ENCODE measurements around the gene PTPRM.

PTPRM gene

DNA sequence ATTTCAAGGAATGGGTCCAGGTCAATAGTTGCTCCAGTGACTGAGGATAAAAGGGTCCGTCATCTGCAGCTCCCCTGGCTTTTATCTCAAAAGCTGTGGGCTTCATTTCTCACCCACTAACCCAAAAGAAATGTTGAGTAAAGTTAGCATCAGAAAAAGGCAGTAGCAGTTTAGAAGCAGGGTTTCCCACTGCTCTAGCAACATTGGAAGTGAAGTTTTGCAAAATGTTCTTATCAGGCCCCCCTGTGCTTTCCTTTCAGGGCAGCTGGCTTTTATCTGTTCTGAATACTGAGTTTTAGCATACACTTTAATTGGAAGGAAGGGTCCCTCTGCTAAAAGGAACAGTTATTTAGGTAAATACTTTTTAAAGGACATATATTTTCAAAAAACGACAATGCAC, 745.9 kb downstream of the PTPRM start:
- no peak overlapping the region for H3K27ac ChIP-seq (ENCODE audit: low read depth, low read length)
- H3F3A ChIP-seq (ENCODE audit: insufficient read depth) = no peaks in the 10 kb centered on the region
- H3K27me3 ChIP-seq (ENCODE audit: low read length) = no peaks in the 10 kb centered on the region
- H3K4me2 ChIP-seq (ENCODE audit: low read depth, low read length, poor library complexity, severe bottlenecking) = no peak overlapping the region
- H3K9ac ChIP-seq (ENCODE audit: low read length) = no peak overlapping the region
- no peak overlapping the region for H3K4me3 ChIP-seq (ENCODE audit: insufficient read depth, low read length, poor library complexity, severe bottlenecking)
- H3K9me2 ChIP-seq (replicated peaks; ENCODE audit: insufficient read depth, low read length) = no peaks in the 10 kb centered on the region
- H2AFZ ChIP-seq (ENCODE audit: low read depth, low read length, severe bottlenecking) = no peak overlapping the region
- TF ChIP-seq, protein P1, sequence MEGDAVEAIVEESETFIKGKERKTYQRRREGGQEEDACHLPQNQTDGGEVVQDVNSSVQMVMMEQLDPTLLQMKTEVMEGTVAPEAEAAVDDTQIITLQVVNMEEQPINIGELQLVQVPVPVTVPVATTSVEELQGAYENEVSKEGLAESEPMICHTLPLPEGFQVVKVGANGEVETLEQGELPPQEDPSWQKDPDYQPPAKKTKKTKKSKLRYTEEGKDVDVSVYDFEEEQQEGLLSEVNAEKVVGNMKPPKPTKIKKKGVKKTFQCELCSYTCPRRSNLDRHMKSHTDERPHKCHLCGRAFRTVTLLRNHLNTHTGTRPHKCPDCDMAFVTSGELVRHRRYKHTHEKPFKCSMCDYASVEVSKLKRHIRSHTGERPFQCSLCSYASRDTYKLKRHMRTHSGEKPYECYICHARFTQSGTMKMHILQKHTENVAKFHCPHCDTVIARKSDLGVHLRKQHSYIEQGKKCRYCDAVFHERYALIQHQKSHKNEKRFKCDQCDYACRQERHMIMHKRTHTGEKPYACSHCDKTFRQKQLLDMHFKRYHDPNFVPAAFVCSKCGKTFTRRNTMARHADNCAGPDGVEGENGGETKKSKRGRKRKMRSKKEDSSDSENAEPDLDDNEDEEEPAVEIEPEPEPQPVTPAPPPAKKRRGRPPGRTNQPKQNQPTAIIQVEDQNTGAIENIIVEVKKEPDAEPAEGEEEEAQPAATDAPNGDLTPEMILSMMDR (IDR thresholded peaks at IDR 0.05; ENCODE audit: insufficient read depth, low read length, poor library complexity, severe bottlenecking) = no peak
- no peak for TF ChIP-seq EZH2phosphoT487 (conservative IDR thresholded peaks at IDR 0.05; ENCODE audit: low read length)
- H3K9me3 ChIP-seq (ENCODE audit: insufficient read depth, low read length) = no peaks in the 10 kb centered on the region
- no peaks in the 10 kb centered on the region for H3K36me3 ChIP-seq (ENCODE audit: low read length)
- H3K79me2 ChIP-seq (ENCODE audit: insufficient read depth, low read length) = no peaks in the 10 kb centered on the region
- H4K20me1 ChIP-seq (ENCODE audit: low read depth, low read length) = no peaks in the 10 kb centered on the region

DNA sequence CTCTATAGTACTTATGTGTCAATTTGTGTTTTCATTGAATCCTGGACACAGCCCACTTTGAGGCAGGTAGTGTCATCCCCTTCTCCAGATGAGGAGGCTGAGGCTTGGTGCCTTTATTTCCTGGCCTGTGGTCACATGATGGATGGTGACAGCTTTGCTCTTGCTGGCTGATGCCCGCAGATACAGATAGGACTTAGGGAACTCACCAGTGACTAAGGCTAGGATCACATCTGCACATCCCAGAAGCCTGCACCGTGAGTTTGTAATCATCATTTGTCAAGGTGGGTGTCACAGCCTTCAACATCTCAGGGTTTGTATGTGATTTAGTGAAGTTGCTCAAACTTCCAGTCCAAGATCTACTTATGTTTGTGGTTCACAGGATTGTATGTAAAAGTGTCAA, 747.0 kb downstream of the PTPRM start:
- Histone ChIP-seq H3K4me2 (ENCODE audit: low read depth, low read length, poor library complexity, severe bottlenecking) (no peak overlapping the region), H3K27ac (ENCODE audit: low read depth, low read length) (no peak overlapping the region), H3K79me2 (ENCODE audit: insufficient read depth, low read length) (no peaks in the 10 kb centered on the region), H3K27me3 (ENCODE audit: low read length) (no peaks in the 10 kb centered on the region), H3F3A (ENCODE audit: insufficient read depth) (no peaks in the 10 kb centered on the region), H3K9me2 (replicated peaks; ENCODE audit: insufficient read depth, low read length) (no peaks in the 10 kb centered on the region), H2AFZ (ENCODE audit: low read depth, low read length, severe bottlenecking) (no peak overlapping the region), H3K36me3 (ENCODE audit: low read length) (no peaks in the 10 kb centered on the region), H3K4me3 (ENCODE audit: insufficient read depth, low read length, poor library complexity, severe bottlenecking) (no peak overlapping the region), H3K9ac (ENCODE audit: low read length) (no peak overlapping the region), H4K20me1 (ENCODE audit: low read depth, low read length) (no peaks in the 10 kb centered on the region), H3K9me3 (ENCODE audit: insufficient read depth, low read length) (no peaks in the 10 kb centered on the region)
- TF ChIP-seq, protein P1 (IDR thresholded peaks at IDR 0.05; ENCODE audit: insufficient read depth, low read length, poor library complexity, severe bottlenecking) = no peak
- no peak for TF ChIP-seq EZH2phosphoT487 (conservative IDR thresholded peaks at IDR 0.05; ENCODE audit: low read length)

DNA sequence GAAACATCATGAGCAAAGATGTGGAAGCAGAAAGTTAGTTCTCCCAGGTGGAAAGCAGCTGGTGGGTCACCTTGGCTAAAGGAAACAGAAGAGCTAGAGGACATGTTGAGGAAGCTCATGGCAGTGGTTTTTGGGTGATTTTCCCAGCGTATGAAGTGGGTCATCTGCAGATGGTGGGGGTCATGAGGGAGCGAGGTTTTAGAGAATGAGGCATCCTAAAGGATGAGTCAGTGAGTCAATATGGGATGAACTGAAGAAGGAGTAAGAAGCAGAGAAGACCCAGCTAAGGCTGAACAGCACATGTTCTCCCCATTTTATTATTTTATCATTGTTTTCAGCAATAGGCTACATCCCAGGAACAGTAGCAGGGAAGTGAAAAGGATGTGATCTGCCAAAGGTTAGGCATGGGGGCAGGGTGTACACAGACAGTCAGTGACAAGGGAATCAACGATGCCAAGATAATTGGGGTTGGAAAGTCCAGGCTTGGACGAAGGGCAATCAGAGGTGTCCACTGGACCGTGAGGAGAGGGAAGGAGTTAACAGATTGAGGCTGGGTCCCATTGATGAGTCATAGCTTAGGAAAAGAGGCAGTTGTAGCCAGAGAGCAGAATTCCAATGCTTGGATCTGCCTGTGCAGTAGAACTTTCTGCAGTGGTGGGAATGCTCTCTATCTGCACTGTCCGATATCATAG, 752.8 kb downstream of the PTPRM start:
- Histone ChIP-seq H3K27ac (ENCODE audit: low read depth, low read length) (no peak overlapping the region), H3K27me3 (ENCODE audit: low read length) (no peaks in the 10 kb centered on the region), H3F3A (ENCODE audit: insufficient read depth) (no peaks in the 10 kb centered on the region), H3K9me3 (ENCODE audit: insufficient read depth, low read length) (no peaks in the 10 kb centered on the region), H3K9me2 (replicated peaks; ENCODE audit: insufficient read depth, low read length) (no peaks in the 10 kb centered on the region), H4K20me1 (ENCODE audit: low read depth, low read length) (no peaks in the 10 kb centered on the region), H3K79me2 (ENCODE audit: insufficient read depth, low read length) (no peaks in the 10 kb centered on the region), H3K4me3 (ENCODE audit: insufficient read depth, low read length, poor library complexity, severe bottlenecking) (no peak overlapping the region), H3K36me3 (ENCODE audit: low read length) (no peaks in the 10 kb centered on the region), H3K4me2 (ENCODE audit: low read depth, low read length, poor library complexity, severe bottlenecking) (no peak overlapping the region), H3K9ac (ENCODE audit: low read length) (no peak overlapping the region), H2AFZ (ENCODE audit: low read depth, low read length, severe bottlenecking) (no peak overlapping the region)
- TF ChIP-seq EZH2phosphoT487 (conservative IDR thresholded peaks at IDR 0.05; ENCODE audit: low read length) = no peak

DNA sequence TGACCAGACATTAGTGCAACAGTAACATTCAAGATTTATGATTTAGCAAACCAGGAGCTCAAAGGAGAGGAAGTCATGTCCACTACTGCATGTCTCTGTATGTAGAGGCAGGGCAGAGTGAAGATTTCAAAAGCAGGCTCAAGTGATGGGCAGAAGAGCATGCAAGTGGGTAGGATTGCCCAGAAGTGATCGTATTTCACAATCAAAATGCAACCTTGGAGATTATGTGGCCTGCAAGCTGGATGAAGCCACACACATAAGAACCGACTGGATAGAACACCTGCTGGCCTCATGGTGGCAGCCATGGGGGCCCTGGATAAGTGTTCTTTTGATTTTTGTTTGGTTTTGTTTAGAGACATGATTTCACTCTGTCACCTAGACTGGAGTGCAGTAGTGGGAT, 755.4 kb downstream of the PTPRM start:
- H2AFZ ChIP-seq (ENCODE audit: low read depth, low read length, severe bottlenecking) = no peak overlapping the region
- H3K9ac ChIP-seq (ENCODE audit: low read length) = no peak overlapping the region
- no peak overlapping the region for H3K27ac ChIP-seq (ENCODE audit: low read depth, low read length)
- no peaks in the 10 kb centered on the region for H4K20me1 ChIP-seq (ENCODE audit: low read depth, low read length)
- H3F3A ChIP-seq (ENCODE audit: insufficient read depth) = no peaks in the 10 kb centered on the region
- H3K27me3 ChIP-seq (ENCODE audit: low read length) = no peaks in the 10 kb centered on the region
- H3K4me2 ChIP-seq (ENCODE audit: low read depth, low read length, poor library complexity, severe bottlenecking) = no peak overlapping the region
- H3K9me3 ChIP-seq (ENCODE audit: insufficient read depth, low read length) = no peaks in the 10 kb centered on the region
- no peaks in the 10 kb centered on the region for H3K36me3 ChIP-seq (ENCODE audit: low read length)
- H3K9me2 ChIP-seq (replicated peaks; ENCODE audit: insufficient read depth, low read length) = no peaks in the 10 kb centered on the region
- TF ChIP-seq, protein P1 (IDR thresholded peaks at IDR 0.05; ENCODE audit: insufficient read depth, low read length, poor library complexity, severe bottlenecking) = no peak
- TF ChIP-seq EZH2phosphoT487 (conservative IDR thresholded peaks at IDR 0.05; ENCODE audit: low read length) = no peak
- no peak overlapping the region for H3K4me3 ChIP-seq (ENCODE audit: insufficient read depth, low read length, poor library complexity, severe bottlenecking)
- H3K79me2 ChIP-seq (ENCODE audit: insufficient read depth, low read length) = no peaks in the 10 kb centered on the region

Measured in SU-DHL-6 (cell line).